NK-92 (cell line): ENCODE data around the gene HAT1.

Experiments
- DNase-seq: peaks from one replicate; lab custom pipeline; 2025; ENCODE audit not compliant: unreplicated experiment; lab: John Stamatoyannopoulos, UW

Gene HAT1

DNA sequence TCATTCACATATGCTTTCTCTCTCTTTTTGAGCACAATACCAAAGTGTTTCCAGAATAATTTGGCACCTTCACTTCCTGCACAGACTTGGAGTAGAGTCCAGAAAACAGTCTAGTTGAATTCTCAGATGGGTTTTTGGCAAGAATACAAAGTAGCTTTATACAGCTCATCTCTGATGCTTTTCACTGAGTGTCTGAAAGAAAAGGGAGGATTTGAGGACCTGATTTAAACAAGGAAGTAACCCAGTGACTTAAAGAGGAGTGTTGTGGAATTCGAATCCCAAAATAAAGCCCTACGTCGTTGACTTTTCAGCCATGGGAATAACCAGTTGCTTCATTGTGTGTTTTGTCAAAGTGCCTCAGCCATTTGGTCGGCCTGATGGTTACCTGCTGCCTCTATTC lies 109.3 kb downstream of the HAT1 start:
- DNase-seq: no peak
